ENCODE measurements around the gene SLIT1. TPM values are rescaled to one million over a fixed set of nuclear protein-coding genes. Genes with fewer than 3 reads are reported as not detected.

The SLIT1 gene
- total RNA-seq, 1 donor from 2014 or later, result 0.51 TPM

- no peak overlapping the region for H3K4me3 Mint-ChIP-seq
- H3K27me3 Mint-ChIP-seq, result no peaks in the 10 kb centered on the region
- H3K27ac Mint-ChIP-seq, result no peak overlapping the region
- H3K36me3 Mint-ChIP-seq (ENCODE audit: low read depth), result no peaks in the 10 kb centered on the region
- ATAC-seq (ENCODE audit: low read depth) (no peak), DNase-seq (no peak)
- H3K9me3 Mint-ChIP-seq, result no peaks in the 10 kb centered on the region
- intact Hi-C loops (cut with micrococcal nuclease), result no loop called here
- no peak for TF ChIP-seq CTCF (IDR thresholded peaks at IDR 0.05)
- H3K4me1 Mint-ChIP-seq, result peaks cover 8% of the 10 kb centered on the region
- ChIA-PET POLR2A (no interaction called here), CTCF (interaction anchor here (0.7 to 1.2 kb wide), 2 partner anchors 11 to 24 kb away, joined by 3 to 5 read pairs; no protein-coding TSS in a partner anchor)
These were observed 172.2 kb downstream of the SLIT1 start for GRCh38 chr10:97013568-97013967.

GRCh38 chr10:97012470-97012869, 173.3 kb downstream of the SLIT1 start:
- no peak overlapping the region for H3K27ac Mint-ChIP-seq
- POLR2A ChIA-PET, result no interaction called here
- peaks cover 4% of the 10 kb centered on the region for H3K9me3 Mint-ChIP-seq
- no peak overlapping the region for H3K4me3 Mint-ChIP-seq
- TF ChIP-seq CTCF (IDR thresholded peaks at IDR 0.05), result no peak
- H3K4me1 Mint-ChIP-seq, result peaks cover 8% of the 10 kb centered on the region
- DNase-seq, result no peak
- no peaks in the 10 kb centered on the region for H3K36me3 Mint-ChIP-seq (ENCODE audit: low read depth)
- H3K27me3 Mint-ChIP-seq, result no peaks in the 10 kb centered on the region
- intact Hi-C loops (cut with micrococcal nuclease), result no loop called here
- CTCF ChIA-PET, result no interaction called here
- ATAC-seq (ENCODE audit: low read depth), result no peak

GRCh38 chr10:97011397-97011796, 174.4 kb downstream of the SLIT1 start:
- no peaks in the 10 kb centered on the region for H3K36me3 Mint-ChIP-seq (ENCODE audit: low read depth)

GRCh38 chr10:97010695-97011206, 175.0 kb downstream of the SLIT1 start:
- Mint-ChIP-seq H3K9me3 (peaks cover 11% of the 10 kb centered on the region), H3K4me3 (no peak overlapping the region), H3K36me3 (ENCODE audit: low read depth) (no peaks in the 10 kb centered on the region), H3K4me1 (no peaks in the 10 kb centered on the region), H3K27me3 (no peaks in the 10 kb centered on the region), H3K27ac (no peak overlapping the region)
- no peak for TF ChIP-seq CTCF (IDR thresholded peaks at IDR 0.05)
- DNase-seq (no peak), ATAC-seq (ENCODE audit: low read depth) (no peak)
- ChIA-PET CTCF (no interaction called here), POLR2A (no interaction called here)
- intact Hi-C loops (cut with micrococcal nuclease), result no loop called here

More at GRCh38 chr10:97011397-97011796, 174.4 kb downstream of the SLIT1 start:
- ATAC-seq (ENCODE audit: low read depth), result no peak
- H3K4me3 Mint-ChIP-seq, result no peak overlapping the region
- intact Hi-C loops (cut with micrococcal nuclease), result no loop called here
- no peaks in the 10 kb centered on the region for H3K27me3 Mint-ChIP-seq
- H3K9me3 Mint-ChIP-seq, result peaks cover 11% of the 10 kb centered on the region
- ChIA-PET CTCF (no interaction called here), POLR2A (no interaction called here)
- TF ChIP-seq CTCF (IDR thresholded peaks at IDR 0.05), result no peak
- no peak for DNase-seq
- H3K27ac Mint-ChIP-seq, result no peak overlapping the region
- H3K4me1 Mint-ChIP-seq, result no peaks in the 10 kb centered on the region

GRCh38 chr10:97007417-97007816, 178.3 kb downstream of the SLIT1 start:
- peaks cover 11% of the 10 kb centered on the region for H3K9me3 Mint-ChIP-seq
- TF ChIP-seq CTCF (IDR thresholded peaks at IDR 0.05), result no peak
- no peaks in the 10 kb centered on the region for H3K4me1 Mint-ChIP-seq
- no peak for DNase-seq
- ATAC-seq (ENCODE audit: low read depth), result no peak
- H3K36me3 Mint-ChIP-seq (ENCODE audit: low read depth), result no peaks in the 10 kb centered on the region
- CTCF ChIA-PET, result no interaction called here
- intact Hi-C loops (cut with micrococcal nuclease), result no loop called here
- H3K4me3 Mint-ChIP-seq, result no peak overlapping the region
- H3K27me3 Mint-ChIP-seq, result no peaks in the 10 kb centered on the region
- POLR2A ChIA-PET, result no interaction called here
- no peak overlapping the region for H3K27ac Mint-ChIP-seq

Measured in activated B cell treated with CpG ODN at 0.5 μM for 24 hours (primary cell).